Spinal cord (tissue), 10 donors: ENCODE measurements around the gene CSTF3. TPM values are rescaled to one million over a fixed set of nuclear protein-coding genes. Genes with fewer than 3 reads are reported as not detected.

Experiments
- DNase-seq, 6 donors: peaks; one replicate each; pipeline versions ENCODE4 v3.0.0 to v3.0.0-alpha.2; 2013 to 2015; ENCODE audit warnings: low spot score in 6 of 6, low read depth in 4 of 6
- H3K27ac ChIP-seq: one replicate; pipeline ENCODE4 v1.5.1; 2013; ENCODE audit warnings: low read depth, low read length, control low read depth
- H3K27me3 ChIP-seq: one replicate; pipeline ENCODE4 v1.6.1; 2013; ENCODE audit warnings: low read length; ENCODE audit not compliant: control insufficient read depth, insufficient read depth
- H3K36me3 ChIP-seq: one replicate; pipeline ENCODE4 v1.6.1; 2013; ENCODE audit warnings: low read length; ENCODE audit not compliant: control insufficient read depth, insufficient read depth
- H3K4me1 ChIP-seq: one replicate; pipeline ENCODE4 v1.6.1; 2013; ENCODE audit warnings: low read length; ENCODE audit not compliant: control insufficient read depth, insufficient read depth
- H3K4me3 ChIP-seq: one replicate; pipeline ENCODE4 v1.5.1; 2013; ENCODE audit warnings: low read depth, low read length, control low read depth
- H3K9me3 ChIP-seq: one replicate; pipeline ENCODE4 v1.6.1; 2013; ENCODE audit warnings: low read length; ENCODE audit not compliant: control insufficient read depth, insufficient read depth
- WGBS: methylation state at CpG from one replicate; pipeline ENCODE4 v1.1.5; 2013; ENCODE audit warnings: missing lambda C conversion rate; ENCODE audit not compliant: insufficient coverage; 5-methylcytosine and 5-hydroxymethylcytosine counted together
- polyA plus RNA-seq, 2 donors: library from polyadenylated mRNA; unstranded; fragments of 120-200 nt; gene quantifications; one replicate each; pipeline ENCODE4 v1.2.1, GENCODE V29; 2013; ENCODE audit not compliant: insufficient read length in 2 of 2
- total RNA-seq, 2 donors: library from RNA; depleted of rRNA in 1 of 2; stranded (reverse); fragments of 120-200 nt in 1 of 2; fragments of >200 nt in 1 of 2; gene quantifications; one replicate each; pipeline versions ENCODE4 v1.2.3 to v1.2.4, GENCODE V29; 2013 to 2014
- donor health status: healthy.

Gene CSTF3
- total and polyA plus RNA-seq, 4 donors, result 24.3 to 75.3 (median 55.2) TPM

DNA sequence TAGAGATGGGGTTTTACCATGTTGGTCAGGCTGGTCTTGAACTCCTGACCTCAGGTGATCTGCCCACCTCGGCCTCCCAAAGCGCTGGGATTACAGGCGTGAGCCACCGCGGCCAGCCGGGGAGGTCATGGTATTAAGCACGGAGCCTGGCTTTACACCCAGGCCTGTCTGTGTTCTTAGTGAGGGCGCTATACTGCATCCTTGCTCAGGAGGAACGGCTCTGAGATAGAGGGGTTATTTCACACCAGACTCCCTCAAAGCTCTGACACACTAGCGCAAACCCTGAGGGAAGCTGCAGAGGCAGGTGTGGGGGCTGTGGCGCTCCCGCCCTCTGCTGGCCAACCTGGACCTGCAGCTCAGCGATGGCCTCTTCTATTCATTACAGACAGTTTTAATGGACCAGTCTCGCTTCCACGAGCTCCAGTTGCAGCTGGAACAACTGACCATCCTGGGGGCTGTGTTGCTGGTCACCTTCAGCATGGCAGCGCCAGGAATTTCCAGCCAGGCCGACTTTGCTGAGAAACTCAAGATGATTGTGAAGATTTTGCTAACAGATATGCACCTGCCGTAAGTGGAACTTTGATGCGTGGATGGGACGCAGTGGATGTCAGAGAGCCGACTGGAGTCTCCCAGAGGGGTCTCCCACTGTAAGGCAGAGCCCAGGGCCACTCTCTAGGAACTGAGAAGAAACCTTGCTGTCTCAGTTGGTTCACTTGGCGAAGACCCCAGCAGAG lies 95.7 kb downstream of the CSTF3 start:
- H3K4me1 ChIP-seq, result peaks cover 4% of the 10 kb centered on the region
- H3K27ac ChIP-seq, result no peak overlapping the region
- 58% methylated on average over 13 of the region's 22 CpGs for WGBS
- H3K9me3 ChIP-seq, result no peaks in the 10 kb centered on the region
- peaks cover 57% of the 10 kb centered on the region for H3K36me3 ChIP-seq
- DNase-seq, result peak in 5 of 6 donors; percentile 10 to 76 (median 26)
- H3K4me3 ChIP-seq, result no peak overlapping the region
- H3K27me3 ChIP-seq, result no peaks in the 10 kb centered on the region

DNA sequence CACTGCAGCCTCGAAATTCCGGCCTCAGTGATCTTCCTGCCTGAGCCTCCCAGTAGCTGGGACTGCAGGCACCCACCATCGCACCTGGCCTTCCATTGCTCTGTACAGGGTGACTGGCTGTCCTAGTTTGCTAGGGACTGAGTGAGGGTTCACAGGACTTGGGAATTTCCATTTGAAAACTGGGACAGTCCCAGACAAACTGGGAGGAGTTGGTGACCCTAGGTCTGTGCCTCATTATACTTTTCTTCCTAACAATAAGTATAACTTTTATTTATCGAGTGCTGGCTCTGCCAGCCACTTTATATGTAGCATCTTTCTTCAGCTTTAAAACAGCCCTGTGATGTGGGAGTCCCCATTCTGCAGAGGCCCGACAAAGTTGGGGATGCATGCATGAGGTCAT lies 96.4 kb downstream of the CSTF3 start:
- no peak for DNase-seq
- H3K27ac ChIP-seq, result no peak overlapping the region
- H3K4me1 ChIP-seq, result peaks cover 4% of the 10 kb centered on the region
- H3K36me3 ChIP-seq, result peaks cover 55% of the 10 kb centered on the region
- H3K4me3 ChIP-seq, result no peak overlapping the region
- WGBS, result 92% methylated on average over 3 of the region's 5 CpGs
- H3K9me3 ChIP-seq, result no peaks in the 10 kb centered on the region
- H3K27me3 ChIP-seq, result no peaks in the 10 kb centered on the region

DNA sequence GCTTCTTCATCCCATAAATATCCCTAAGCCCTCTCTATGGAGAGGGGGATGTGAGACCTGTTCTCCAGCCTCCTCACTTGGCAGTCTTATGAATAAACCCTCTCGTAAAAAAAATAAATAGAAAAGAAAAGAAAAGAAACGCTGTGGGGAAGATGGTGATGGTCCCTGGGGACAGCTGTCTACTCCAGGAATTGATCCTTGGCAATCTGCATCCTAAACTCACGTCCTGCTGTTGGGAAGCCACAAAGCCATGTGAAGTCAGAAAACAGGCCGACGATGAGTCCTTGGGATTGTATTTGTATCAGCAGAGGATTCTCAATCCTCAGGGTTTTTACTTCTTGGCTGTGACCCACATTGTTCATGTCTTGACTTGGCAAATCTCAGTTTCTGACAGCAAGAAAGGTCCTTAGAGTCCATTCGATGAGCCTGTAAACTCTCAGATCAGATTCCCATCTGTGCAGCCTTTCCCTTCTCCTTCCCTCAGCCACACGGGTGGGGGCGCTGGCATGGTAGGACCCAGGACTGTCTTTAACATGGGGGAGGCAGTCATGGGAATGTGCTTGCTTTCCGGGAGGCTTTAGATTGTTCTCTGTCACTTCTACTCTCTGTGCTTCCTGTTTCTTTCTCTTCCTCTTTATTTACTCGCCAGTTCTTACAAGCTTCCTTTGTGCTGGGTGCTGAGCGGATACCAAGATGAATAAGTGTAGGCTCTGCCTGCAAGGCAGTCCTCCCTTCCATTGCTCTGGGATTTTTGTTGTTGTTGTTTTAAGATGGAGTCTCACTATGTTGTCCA lies 97.1 kb downstream of the CSTF3 start:
- Histone ChIP-seq H3K27ac (peak overlapping the region; percentile 17), H3K36me3 (peaks cover 53% of the 10 kb centered on the region), H3K27me3 (no peaks in the 10 kb centered on the region), H3K4me3 (no peak overlapping the region), H3K4me1 (peaks cover 4% of the 10 kb centered on the region), H3K9me3 (no peaks in the 10 kb centered on the region)
- DNase-seq, result peak in 1 of 6 donors; percentile 7
- 81% methylated on average over 4 of the region's 11 CpGs for WGBS

DNA sequence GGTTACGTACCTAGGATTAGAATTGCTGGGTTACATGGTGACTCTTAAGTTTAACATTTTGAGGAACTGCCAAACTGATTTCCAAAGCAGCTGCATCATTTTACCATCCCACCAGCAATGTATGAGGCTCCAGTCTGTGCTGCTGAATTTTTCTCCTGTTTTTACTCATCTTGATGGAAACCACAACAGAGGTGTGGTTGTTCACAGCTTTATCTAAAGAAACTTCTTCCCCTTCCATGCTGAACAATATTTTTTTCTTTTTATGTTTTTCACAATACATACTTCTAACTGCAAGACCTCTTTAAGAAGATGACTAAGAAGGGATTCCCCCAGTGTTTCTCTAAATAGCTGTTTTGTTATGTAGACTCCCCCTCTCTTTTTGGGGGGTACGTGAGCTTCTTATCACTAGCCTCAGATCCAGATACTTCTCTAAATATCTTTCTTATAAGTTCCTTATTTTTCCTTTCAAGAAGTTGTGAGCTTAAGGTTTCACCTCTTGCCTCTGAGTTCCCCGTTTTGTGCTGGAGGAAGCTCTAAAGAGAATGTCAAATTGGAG lies 97.9 kb downstream of the CSTF3 start:
- Histone ChIP-seq H3K4me1 (peaks cover 4% of the 10 kb centered on the region), H3K27ac (no peak overlapping the region), H3K27me3 (no peaks in the 10 kb centered on the region), H3K9me3 (no peaks in the 10 kb centered on the region), H3K36me3 (peaks cover 47% of the 10 kb centered on the region), H3K4me3 (no peak overlapping the region)
- no peak for DNase-seq
- no CpG with 5 or more reads among the region's 3 CpGs for WGBS

DNA sequence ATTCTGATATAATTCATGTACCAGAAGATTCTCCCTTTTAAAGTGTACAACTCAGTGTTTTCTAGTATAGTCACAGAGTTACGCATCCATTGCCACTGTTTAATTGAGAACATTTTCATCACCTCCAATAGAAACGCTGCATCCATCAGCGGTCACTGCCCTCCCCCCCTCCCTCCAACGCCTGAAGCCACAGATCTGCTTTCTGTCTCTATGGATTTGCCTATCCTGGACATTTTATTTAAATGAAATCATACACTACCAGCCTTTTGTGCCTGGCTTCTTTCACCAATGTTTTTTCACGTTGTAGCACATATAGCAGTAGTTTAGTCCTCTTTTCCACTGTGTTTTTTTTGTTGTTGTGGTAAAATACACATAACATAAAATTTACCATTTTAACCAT lies 99.1 kb downstream of the CSTF3 start:
- H3K9me3 ChIP-seq, result no peaks in the 10 kb centered on the region
- H3K27ac ChIP-seq, result no peak overlapping the region
- H3K4me1 ChIP-seq, result peaks cover 4% of the 10 kb centered on the region
- 70% methylated on average over 3 of the region's 5 CpGs for WGBS
- peaks cover 39% of the 10 kb centered on the region for H3K36me3 ChIP-seq
- H3K27me3 ChIP-seq, result no peaks in the 10 kb centered on the region
- H3K4me3 ChIP-seq, result no peak overlapping the region
- DNase-seq, result no peak

DNA sequence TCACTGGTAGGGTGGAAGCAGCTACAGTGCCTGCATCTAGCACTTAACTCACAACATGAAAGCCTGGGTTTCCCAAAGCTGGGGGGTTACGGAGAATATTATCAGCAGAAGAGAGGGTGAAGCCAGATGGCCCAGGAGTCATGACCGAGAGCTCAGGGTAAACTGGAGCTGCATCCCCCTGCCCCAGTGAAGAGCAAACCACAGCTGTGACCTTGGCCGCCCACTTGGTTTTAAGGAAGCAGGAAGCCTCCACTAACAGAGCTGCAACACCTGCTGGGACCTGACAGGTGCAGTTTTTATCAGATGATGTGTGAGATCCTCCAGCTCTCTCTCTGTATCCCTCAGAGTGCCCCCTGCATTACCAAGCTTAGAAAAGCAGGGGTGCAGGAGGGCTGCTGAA lies 101.0 kb downstream of the CSTF3 start:
- Histone ChIP-seq H3K27me3 (no peaks in the 10 kb centered on the region), H3K4me1 (peaks cover 4% of the 10 kb centered on the region), H3K36me3 (peaks cover 24% of the 10 kb centered on the region), H3K4me3 (no peak overlapping the region), H3K27ac (no peak overlapping the region), H3K9me3 (no peaks in the 10 kb centered on the region)
- DNase-seq, result no peak
- 97% methylated on average over 3 of the region's 3 CpGs for WGBS

DNA sequence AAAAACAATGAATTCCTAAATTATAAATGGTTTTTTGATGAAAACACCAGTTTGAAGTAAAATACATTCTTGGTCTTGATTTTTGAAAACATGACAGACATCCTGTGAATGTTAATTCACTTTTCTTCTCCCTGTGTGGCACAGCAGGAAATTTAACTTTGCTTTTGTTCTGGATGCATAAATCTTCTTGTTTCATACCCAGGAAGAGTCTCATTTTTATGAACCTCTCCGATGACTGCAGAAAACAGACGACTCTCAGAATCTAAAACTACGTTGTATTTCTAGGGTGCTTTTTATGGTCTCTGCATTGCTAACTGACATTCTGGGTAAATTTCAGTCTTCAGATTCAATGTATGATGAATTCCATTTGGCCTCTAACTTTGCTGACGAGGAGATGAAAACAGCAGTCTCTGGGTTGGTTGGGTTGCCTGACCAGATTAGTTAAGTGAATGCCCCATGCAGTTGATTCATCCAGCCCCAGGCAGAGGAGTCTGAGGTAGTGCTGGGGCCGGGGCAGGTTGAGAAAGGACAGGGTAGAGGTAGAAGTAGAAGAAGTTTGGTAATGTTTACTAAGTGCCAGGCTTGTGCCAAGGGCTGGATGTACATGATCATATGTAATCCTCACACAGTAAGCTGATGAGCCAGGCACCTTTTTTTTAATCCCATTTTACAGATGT lies 101.8 kb downstream of the CSTF3 start:
- no peak overlapping the region for H3K27ac ChIP-seq
- H3K4me3 ChIP-seq, result no peak overlapping the region
- peaks cover 16% of the 10 kb centered on the region for H3K36me3 ChIP-seq
- 61% methylated on average over 5 of the region's 5 CpGs for WGBS
- no peaks in the 10 kb centered on the region for H3K4me1 ChIP-seq
- no peaks in the 10 kb centered on the region for H3K9me3 ChIP-seq
- no peaks in the 10 kb centered on the region for H3K27me3 ChIP-seq
- DNase-seq, result no peak

DNA sequence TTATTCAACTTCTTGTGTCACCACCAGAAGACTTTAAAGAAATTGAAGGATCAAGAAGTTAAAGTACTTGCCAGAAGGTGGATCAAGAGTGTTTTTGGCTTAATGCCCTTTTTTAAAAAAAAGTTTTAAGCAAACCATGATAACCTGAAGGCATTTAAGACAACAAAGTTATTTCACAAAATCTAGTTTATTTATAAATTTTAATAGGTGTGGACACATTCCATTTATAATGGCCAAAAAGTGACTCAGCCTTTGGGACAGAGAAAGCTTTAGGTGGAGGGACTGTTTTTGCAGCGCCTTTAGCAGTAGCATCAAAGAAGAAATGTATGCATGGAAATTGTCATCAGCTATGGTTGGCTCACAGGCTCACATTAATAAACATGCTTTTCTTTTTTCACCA lies 104.0 kb downstream of the CSTF3 start:
- peaks cover 18% of the 10 kb centered on the region for H3K36me3 ChIP-seq
- H3K4me1 ChIP-seq, result no peaks in the 10 kb centered on the region
- H3K4me3 ChIP-seq, result no peak overlapping the region
- no peak overlapping the region for H3K27ac ChIP-seq
- WGBS, result no CpG with 5 or more reads among the region's 1 CpG
- DNase-seq, result no peak
- no peaks in the 10 kb centered on the region for H3K9me3 ChIP-seq
- H3K27me3 ChIP-seq, result no peaks in the 10 kb centered on the region

DNA sequence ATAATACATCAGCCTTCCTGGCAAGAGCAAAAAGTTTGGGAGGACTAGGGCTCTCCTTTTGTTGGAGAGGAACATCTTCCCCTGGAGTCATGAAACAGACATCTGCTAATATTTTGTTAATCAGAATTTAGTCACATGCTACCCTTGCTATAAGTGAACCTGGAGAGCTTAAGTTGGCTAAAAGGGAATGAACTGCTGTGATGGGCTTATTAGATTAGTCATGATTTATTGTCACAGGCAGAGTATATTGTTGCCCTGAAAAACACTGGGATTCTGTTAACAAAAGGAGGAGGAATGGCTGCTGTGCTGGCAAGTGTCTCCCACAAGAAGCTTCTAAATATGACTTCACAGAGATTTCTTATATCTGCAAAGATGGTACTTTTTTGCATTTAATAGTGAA lies 105.9 kb downstream of the CSTF3 start:
- Histone ChIP-seq H3K9me3 (no peaks in the 10 kb centered on the region), H3K27me3 (no peaks in the 10 kb centered on the region), H3K4me1 (no peaks in the 10 kb centered on the region), H3K4me3 (no peak overlapping the region), H3K36me3 (peaks cover 13% of the 10 kb centered on the region), H3K27ac (no peak overlapping the region)
- DNase-seq, result no peak
